ENCODE data around the gene ACBD6. TPM values are rescaled to one million over a fixed set of nuclear protein-coding genes. Genes with fewer than 3 reads are reported as not detected.

ACBD6 gene
- total and polyA plus RNA-seq, 2 of the 4 experiments (the other 2 are of a cell fraction), result 52.5 to 59.1 TPM

- Histone ChIP-seq H2BK20ac (ENCODE audit: low read depth, low read length) (no peak overlapping the region), H3K4me3 (ENCODE audit: insufficient read depth, low read depth, low read length) (no peak overlapping the region), H3K4me1 (ENCODE audit: control insufficient read depth, insufficient read depth, low read length) (no peaks in the 10 kb centered on the region), H4K91ac (ENCODE audit: insufficient read depth, low read depth, low read length) (no peak overlapping the region), H3K27me3 (ENCODE audit: control insufficient read depth, insufficient read depth, low read length) (no peaks in the 10 kb centered on the region), H3K27ac (ENCODE audit: insufficient read depth, low read length) (no peak overlapping the region), H3K23ac (ENCODE audit: low read depth, low read length) (no peak overlapping the region), H2AK9ac (replicated peaks; ENCODE audit: low read depth, low read length, poor library complexity) (no peak overlapping the region), H4K5ac (ENCODE audit: low read depth, low read length) (no peak overlapping the region), H3K14ac (replicated peaks; ENCODE audit: low read depth, low read length) (no peak overlapping the region), H3K4me2 (ENCODE audit: low read depth, low read length) (no peak overlapping the region), H2BK5ac (ENCODE audit: low read depth, low read length, poor library complexity, severe bottlenecking) (no peak overlapping the region), H3K4ac (ENCODE audit: low read depth, low read length) (no peak overlapping the region), H3K56ac (ENCODE audit: extremely low read depth, insufficient read depth, low read length) (no peak overlapping the region), H3K9ac (ENCODE audit: low read depth, low read length) (no peak overlapping the region), H3K79me1 (ENCODE audit: low read depth in 1 of 2, low read length in 2 of 2) (peaks cover 12 to 30% of the 10 kb centered on the region in 2 experiments; a peak in 3 of 4 replicates), H3K18ac (ENCODE audit: low read depth, low read length) (no peak overlapping the region), H2BK120ac (ENCODE audit: low read depth, low read length) (no peak overlapping the region), H4K20me1 (ENCODE audit: insufficient read depth, low read length) (peaks cover 9% of the 10 kb centered on the region; the same call in 1 of the 2 replicates), H2AK5ac (ENCODE audit: low read depth, low read length) (no peak overlapping the region), H3K9me1 (ENCODE audit: insufficient read depth, low read length) (no peaks in the 10 kb centered on the region), H4K8ac (ENCODE audit: low read depth in 2 of 2, low read length in 2 of 2) (no peak overlapping the region), H2AFZ (replicated peaks; ENCODE audit: low read length, poor library complexity) (no peak overlapping the region), H2BK15ac (ENCODE audit: low read depth, low read length) (no peak overlapping the region), H3K36me3 (ENCODE audit: control insufficient read depth, insufficient read depth, low read length) (peaks cover 3% of the 10 kb centered on the region; the same call in 1 of the 2 replicates), H3K9me3 (ENCODE audit: control insufficient read depth, insufficient read depth, low read length) (peaks cover 14% of the 10 kb centered on the region)
- in situ Hi-C loops (cut with MboI; ENCODE audit: low sequenced_read_pairs) (no loop called here), intact Hi-C loops (cut with micrococcal nuclease) (no loop called here), dilution Hi-C loops (cut with HindIII; ENCODE audit: low sequenced_read_pairs, unreplicated experiment) (no loop called here)
- no CpG with 5 or more reads among the region's 3 CpGs for WGBS, 2 experiments (ENCODE audit: extremely low coverage in 2 of 2, insufficient read length in 1 of 2)
- ATAC-seq (ENCODE audit: low read depth) (no peak), DNase-seq (no peak)
- ChIA-PET CTCF (no interaction called here), POLR2A (ENCODE audit: unreplicated experiment) (no interaction called here)
- BruUV-seq (replicated peaks), result no TSS peak
- TF ChIP-seq FOS (IDR thresholded peaks at IDR 0.05; ENCODE audit: low read depth, low read length) (no peak), POLR2A (IDR thresholded peaks at IDR 0.05; ENCODE audit: low read depth, low read length) (no peak), RCOR1 (IDR thresholded peaks at IDR 0.05; ENCODE audit: insufficient replicate concordance, low read length) (no peak), NFE2L2 (IDR thresholded peaks at IDR 0.05; ENCODE audit: low read depth, low read length) (no peak), MAFK (IDR thresholded peaks at IDR 0.05; ENCODE audit: low read depth, low read length) (no peak), SMC3 (IDR thresholded peaks at IDR 0.05; ENCODE audit: low read depth, low read length) (no peak), ELK1 (IDR thresholded peaks at IDR 0.05; ENCODE audit: borderline replicate concordance, low read depth, low read length) (no peak), USF2 (IDR thresholded peaks at IDR 0.05; ENCODE audit: low read depth, low read length) (no peak), RFX5 (IDR thresholded peaks at IDR 0.05; ENCODE audit: low read depth, low read length) (no peak), CTCF (conservative IDR thresholded peaks at IDR 0.05; ENCODE audit: low read depth, low read length) (no peak), MAZ (IDR thresholded peaks at IDR 0.05; ENCODE audit: borderline replicate concordance, low read depth, low read length) (no peak), CEBPB (IDR thresholded peaks at IDR 0.05; ENCODE audit: low read depth, low read length) (no peak), CHD1 (IDR thresholded peaks at IDR 0.05; ENCODE audit: low read depth, low read length) (no peak), BHLHE40 (IDR thresholded peaks at IDR 0.05; ENCODE audit: low read depth, low read length) (no peak), RAD21 (IDR thresholded peaks at IDR 0.05; ENCODE audit: low read length) (no peak), MXI1 (IDR thresholded peaks at IDR 0.05; ENCODE audit: borderline replicate concordance, low read depth, low read length) (no peak)
These were observed 125.6 kb downstream of the ACBD6 start for GRCh38 chr1:180376800-180377199.
